Right atrium auricular region (tissue), 2 donors: ENCODE measurements around the gene DHX29. TPM values are rescaled to one million over a fixed set of nuclear protein-coding genes. Genes with fewer than 3 reads are reported as not detected.

ENCODE experiments used
- DNase-seq: peaks from one replicate; pipeline ENCODE4 v3.0.0-alpha.2; 2019; ENCODE audit warnings: low spot score
- H3K27ac ChIP-seq, 2 donors: fragments of 200-600 bp; sonication (generic); 1 replicate in 1 of 2; 2 replicates in 1 of 2; pipeline ENCODE4 v1.5.1; 2016 to 2019
- H3K27me3 ChIP-seq, 2 donors: fragments of 200-600 bp; sonication (generic); one replicate each; pipeline versions ENCODE4 v1.5.1 to v1.6.0; 2017 to 2019
- H3K36me3 ChIP-seq: fragments of 200-600 bp; sonication (generic); one replicate; pipeline ENCODE4 v1.5.1; 2016
- H3K4me1 ChIP-seq, 2 donors: fragments of 200-600 bp; sonication (generic); one replicate each; pipeline versions ENCODE4 v1.5.1 to v1.6.0; 2017 to 2019
- H3K4me3 ChIP-seq, 2 donors: fragments of 200-600 bp; sonication (generic); 1 replicate in 1 of 2; 2 replicates in 1 of 2; pipeline ENCODE4 v1.5.1; 2017 to 2019; ENCODE audit warnings: mild to moderate bottlenecking in 1 of 2, moderate library complexity in 1 of 2
- H3K9me3 ChIP-seq, 2 donors: fragments of 200-600 bp; sonication (generic); one replicate each; pipeline ENCODE4 v1.5.1; 2019
- total RNA-seq, 2 donors: library from RNA; depleted of rRNA; stranded (reverse); fragments of >200 nt; gene quantifications; one replicate each; pipeline ENCODE4 v1.1.0, GENCODE V29; 2016
- TF ChIP-seq, protein P1 (sequence below), 2 donors: fragments of 200-600 bp; sonication (generic); IDR thresholded peaks; one replicate each; pipeline ENCODE4 v1.5.1; 2019; ENCODE audit warnings: antibody characterized with exemption in 2 of 2

The DHX29 gene
- total RNA-seq, 2 donors from 2014 or later: 17.5 to 20.9 TPM

DNA sequence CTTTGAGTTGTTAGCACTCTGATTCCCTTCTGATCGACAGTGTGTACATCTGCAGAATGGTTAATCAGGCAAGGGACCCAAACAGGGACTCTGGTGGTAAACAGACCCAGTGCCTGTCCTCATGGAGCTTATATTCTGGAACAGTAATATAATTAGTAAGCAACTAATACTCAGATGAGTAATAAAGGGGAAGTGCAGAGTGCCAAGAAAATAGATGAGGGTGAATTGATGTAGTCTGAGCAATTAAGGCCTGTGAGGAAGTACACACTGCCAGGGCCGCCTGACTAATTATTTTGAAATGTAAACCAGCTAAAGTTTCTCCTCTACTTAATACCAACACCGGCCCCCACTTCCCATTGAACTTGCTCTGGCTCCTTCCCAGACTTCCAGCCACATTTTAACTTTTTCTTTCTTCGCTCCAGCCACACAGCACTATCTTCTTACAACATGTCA is 4.2 kb downstream of the DHX29 start:
- H3K36me3 ChIP-seq: peaks cover 6% of the 10 kb centered on the region
- peaks cover 0 to 4% of the 10 kb centered on the region in 2 donors for H3K9me3 ChIP-seq
- TF ChIP-seq, protein P1, sequence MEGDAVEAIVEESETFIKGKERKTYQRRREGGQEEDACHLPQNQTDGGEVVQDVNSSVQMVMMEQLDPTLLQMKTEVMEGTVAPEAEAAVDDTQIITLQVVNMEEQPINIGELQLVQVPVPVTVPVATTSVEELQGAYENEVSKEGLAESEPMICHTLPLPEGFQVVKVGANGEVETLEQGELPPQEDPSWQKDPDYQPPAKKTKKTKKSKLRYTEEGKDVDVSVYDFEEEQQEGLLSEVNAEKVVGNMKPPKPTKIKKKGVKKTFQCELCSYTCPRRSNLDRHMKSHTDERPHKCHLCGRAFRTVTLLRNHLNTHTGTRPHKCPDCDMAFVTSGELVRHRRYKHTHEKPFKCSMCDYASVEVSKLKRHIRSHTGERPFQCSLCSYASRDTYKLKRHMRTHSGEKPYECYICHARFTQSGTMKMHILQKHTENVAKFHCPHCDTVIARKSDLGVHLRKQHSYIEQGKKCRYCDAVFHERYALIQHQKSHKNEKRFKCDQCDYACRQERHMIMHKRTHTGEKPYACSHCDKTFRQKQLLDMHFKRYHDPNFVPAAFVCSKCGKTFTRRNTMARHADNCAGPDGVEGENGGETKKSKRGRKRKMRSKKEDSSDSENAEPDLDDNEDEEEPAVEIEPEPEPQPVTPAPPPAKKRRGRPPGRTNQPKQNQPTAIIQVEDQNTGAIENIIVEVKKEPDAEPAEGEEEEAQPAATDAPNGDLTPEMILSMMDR (IDR thresholded peaks at IDR 0.05): no peak
- H3K27ac ChIP-seq: peak overlapping the region in 1 of 2 donors; percentile 12
- peaks cover 0 to 31% of the 10 kb centered on the region in 2 donors for H3K4me1 ChIP-seq
- DNase-seq: no peak
- H3K27me3 ChIP-seq: no peaks in the 10 kb centered on the region
- no peak overlapping the region for H3K4me3 ChIP-seq

- Histone ChIP-seq H3K4me1 (peaks cover 0 to 21% of the 10 kb centered on the region in 2 donors), H3K36me3 (peaks cover 8% of the 10 kb centered on the region), H3K9me3 (peaks cover 0 to 4% of the 10 kb centered on the region in 2 donors), H3K27ac (no peak overlapping the region), H3K4me3 (no peak overlapping the region), H3K27me3 (no peaks in the 10 kb centered on the region)
- TF ChIP-seq, protein P1 (IDR thresholded peaks at IDR 0.05): no peak
- no peak for DNase-seq
These were observed 6.6 kb downstream of the DHX29 start for GRCh38 chr5:55300890-55301289.

- Histone ChIP-seq H3K27me3 (no peaks in the 10 kb centered on the region), H3K36me3 (peaks cover 55% of the 10 kb centered on the region), H3K27ac (no peak overlapping the region), H3K4me1 (no peaks in the 10 kb centered on the region), H3K4me3 (no peak overlapping the region), H3K9me3 (no peaks in the 10 kb centered on the region)
- TF ChIP-seq, protein P1 (IDR thresholded peaks at IDR 0.05): no peak
- no peak for DNase-seq
These were observed 12.6 kb downstream of the DHX29 start for GRCh38 chr5:55294935-55295334.

GRCh38 chr5:55290991-55291390 is 16.5 kb downstream of the DHX29 start:
- Histone ChIP-seq H3K36me3 (peaks cover 75% of the 10 kb centered on the region), H3K27me3 (no peaks in the 10 kb centered on the region)
- DNase-seq: no peak

DNA sequence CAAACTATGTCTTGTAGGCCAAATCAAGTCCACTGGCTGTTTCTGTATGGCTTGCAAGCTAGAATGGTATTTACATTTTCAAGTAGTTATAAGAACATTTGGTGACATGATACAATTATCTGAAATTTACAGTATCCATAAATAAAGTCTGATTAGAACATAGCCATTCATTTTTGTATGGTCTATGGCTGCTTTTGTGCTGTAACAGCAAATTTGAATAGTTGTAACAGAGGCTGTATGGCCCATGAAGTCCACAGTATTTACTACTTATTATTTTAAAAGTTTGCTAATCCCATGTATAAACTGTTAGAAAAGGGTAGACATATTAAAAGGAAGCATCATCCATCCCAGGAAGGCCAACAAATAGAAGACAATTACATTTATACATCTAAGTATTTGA is 17.7 kb downstream of the DHX29 start:
- Histone ChIP-seq H3K27ac (no peak overlapping the region), H3K36me3 (peaks cover 72% of the 10 kb centered on the region), H3K4me1 (no peaks in the 10 kb centered on the region), H3K9me3 (no peaks in the 10 kb centered on the region), H3K4me3 (no peak overlapping the region), H3K27me3 (no peaks in the 10 kb centered on the region)
- TF ChIP-seq, protein P1 (IDR thresholded peaks at IDR 0.05): no peak
- DNase-seq: no peak

More at GRCh38 chr5:55290991-55291390, 16.5 kb downstream of the DHX29 start:
- Histone ChIP-seq H3K27ac (no peak overlapping the region), H3K9me3 (no peaks in the 10 kb centered on the region), H3K4me1 (no peaks in the 10 kb centered on the region), H3K4me3 (no peak overlapping the region)
- TF ChIP-seq, protein P1 (IDR thresholded peaks at IDR 0.05): no peak

DNA sequence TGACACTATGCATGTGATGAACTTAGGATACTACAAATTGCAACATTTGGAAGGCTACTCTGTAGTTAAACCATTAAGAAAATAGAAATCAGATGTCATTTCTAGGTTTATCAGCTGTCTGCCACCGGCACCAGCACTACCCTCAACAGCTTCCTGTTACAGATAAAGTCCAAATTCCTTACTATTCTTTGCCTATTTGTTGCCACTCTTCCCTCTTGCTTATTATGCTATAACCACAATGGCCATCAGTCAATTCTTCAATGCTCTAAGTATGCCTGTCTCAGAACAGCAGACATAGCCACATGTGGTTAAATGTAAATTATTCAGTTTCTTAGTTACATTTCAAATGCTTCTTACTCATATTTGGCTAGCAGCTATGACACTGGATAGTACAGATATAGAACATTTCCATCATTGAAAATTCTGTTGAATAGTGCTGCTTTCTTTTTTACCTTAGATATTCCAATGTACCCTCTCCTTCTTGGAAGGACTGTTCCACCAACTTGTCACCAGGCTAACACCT is 21.0 kb downstream of the DHX29 start:
- H3K36me3 ChIP-seq: peaks cover 62% of the 10 kb centered on the region
- H3K9me3 ChIP-seq: no peaks in the 10 kb centered on the region
- TF ChIP-seq, protein P1 (IDR thresholded peaks at IDR 0.05): no peak
- no peak overlapping the region for H3K4me3 ChIP-seq
- no peak overlapping the region for H3K27ac ChIP-seq
- H3K4me1 ChIP-seq: no peaks in the 10 kb centered on the region
- DNase-seq: no peak
- no peaks in the 10 kb centered on the region for H3K27me3 ChIP-seq
